Epidermal melanocyte (primary cell): ENCODE measurements around the gene MYOCD.

ENCODE experiments used
- DNase-seq: peaks from one replicate; pipeline ENCODE4 v3.0.0; 2011; ENCODE audit warnings: low spot score; ENCODE audit not compliant: insufficient read length

Gene MYOCD

DNA sequence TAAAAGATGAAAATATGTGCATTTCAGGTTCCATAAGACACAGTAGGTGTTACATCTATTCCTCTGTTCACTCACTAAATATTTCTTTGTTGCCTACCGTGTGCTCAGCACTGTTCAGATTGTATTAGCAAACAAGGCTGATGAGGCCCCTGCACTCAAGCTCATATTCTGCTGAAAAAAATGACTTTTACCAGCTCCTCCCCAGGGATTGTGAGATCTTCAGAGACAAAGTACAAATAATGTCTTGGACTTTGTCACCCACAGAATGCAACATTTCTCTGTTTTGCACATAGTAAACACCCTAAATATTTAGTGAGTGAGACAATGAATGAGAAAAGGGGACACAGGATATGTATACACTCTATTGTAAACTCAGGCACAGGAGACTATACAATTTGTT is 21.9 kb upstream of the MYOCD start:
- no peak for DNase-seq

DNA sequence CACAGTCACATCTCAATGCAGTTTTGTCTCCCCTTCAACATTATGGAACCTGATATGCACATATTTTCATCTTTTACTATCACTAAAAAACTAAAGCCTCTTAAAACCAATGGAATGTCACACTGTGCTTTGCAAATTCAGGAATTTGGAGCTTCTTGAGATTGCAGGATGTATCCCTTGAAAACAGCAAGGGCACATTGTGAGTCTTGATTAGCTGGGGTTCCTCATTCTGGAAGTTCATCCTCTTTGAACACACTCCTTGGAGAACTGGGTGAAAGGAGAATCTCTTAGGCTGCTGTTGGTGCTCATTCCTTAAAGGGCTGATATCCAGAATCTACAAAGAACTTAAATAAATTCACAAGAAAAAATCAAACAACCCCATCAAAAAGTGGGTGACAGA is 21.1 kb upstream of the MYOCD start:
- no peak for DNase-seq

DNA sequence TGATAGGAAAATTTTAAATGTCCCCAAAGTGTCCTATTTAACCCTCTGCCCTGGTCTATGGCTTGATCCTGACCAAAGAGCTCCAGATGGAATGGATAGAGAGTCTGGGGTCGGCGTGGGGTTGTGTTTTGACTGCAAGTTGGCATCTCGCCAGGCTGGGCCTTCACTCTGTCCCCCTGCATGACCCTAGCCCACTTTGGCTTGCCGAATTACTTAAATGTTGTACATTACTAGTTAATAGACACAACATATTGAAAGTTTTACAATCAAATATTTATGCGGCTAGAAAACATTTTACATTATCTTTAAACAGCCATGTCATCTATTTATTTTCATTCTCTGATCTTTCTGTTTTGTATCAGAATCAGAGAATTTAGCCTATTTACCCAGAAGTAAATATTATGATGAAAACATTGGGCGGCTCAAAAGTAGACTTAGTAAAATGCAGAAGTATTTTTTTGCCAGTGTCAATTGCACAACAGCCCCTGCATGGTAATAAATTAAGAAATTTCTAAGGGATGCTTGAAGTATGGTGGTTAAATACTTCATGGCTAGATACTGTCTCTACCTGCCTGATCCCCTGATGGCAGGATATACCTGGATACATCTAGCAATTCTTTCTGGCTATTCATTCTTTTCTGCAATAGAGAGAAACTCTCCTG is 18.8 kb upstream of the MYOCD start:
- no peak for DNase-seq

DNA sequence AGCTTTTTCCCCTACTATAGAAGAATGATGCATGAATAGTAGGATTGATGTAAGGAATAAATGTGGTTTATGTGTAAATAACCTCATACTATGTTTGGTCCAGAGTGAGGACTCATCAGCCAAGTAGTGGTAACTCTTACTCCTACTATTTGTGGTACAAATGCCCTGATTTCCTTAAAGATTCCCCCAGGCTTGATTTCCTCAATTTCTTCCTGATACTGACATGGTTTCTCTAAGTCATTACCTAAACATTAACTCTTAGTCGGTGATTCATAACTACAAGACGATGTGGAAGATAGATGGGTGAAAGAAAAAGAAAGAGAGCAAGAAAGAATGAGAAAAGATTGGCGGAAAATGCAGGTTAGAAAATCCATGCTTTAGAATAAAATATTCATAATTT is 17.2 kb upstream of the MYOCD start:
- DNase-seq: no peak

DNA sequence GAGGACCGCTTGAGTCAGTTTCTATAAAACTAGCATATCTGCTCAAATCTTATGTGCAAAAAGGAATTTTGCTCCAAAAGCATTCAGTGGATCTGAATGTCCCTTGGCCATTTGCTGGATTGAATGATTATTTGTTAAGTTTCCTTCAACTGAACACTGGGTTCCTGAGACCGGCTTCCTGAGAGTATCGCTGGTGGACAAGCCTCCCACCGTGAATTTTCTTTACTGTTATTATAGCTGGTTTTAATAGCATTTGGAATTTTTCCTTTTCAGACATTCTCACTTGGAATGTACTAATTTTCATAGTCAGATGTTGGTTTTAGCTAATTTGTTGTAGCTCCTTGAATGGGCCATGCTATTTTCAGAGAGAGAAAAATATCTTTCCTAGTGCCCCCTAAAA is 9.8 kb upstream of the MYOCD start:
- DNase-seq: no peak

DNA sequence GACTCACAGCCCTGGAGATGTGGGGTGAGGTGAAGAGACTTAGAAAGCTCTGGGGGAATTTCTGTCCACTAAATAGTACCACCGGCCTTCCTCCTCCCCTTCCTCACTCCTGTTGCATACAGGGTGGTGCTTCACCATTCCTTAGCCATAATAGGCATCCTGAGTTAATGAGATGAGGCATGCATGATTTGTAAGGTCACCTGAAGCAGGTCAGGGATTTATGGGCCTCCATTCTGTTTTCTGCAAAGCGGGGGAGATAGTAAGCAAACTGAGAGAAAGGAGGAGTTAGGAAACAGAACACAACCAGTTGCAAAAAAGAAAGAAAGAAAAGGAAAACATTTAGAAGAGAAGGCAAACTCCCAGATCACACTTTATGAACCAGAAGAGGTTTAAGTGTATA is 9.3 kb upstream of the MYOCD start:
- no peak for DNase-seq

DNA sequence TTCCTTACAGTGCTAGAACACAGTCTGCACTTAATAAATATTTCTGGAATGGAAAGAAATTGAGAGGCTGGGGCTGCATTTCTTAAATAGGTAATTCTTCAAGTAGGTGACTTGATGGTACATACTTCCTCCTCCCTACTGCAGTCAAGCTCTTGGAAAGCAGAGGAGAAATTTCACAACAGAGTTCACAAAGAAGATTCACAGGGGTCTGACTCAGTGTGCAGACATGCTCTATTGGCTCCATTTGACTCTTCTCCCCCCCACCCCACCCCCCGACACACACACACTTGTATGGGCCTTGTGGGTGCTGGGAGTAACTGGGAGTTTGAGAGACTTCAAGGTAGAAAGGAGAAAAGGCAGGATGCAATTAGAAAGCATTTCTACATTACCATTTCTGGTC is 6.2 kb upstream of the MYOCD start:
- DNase-seq: no peak

DNA sequence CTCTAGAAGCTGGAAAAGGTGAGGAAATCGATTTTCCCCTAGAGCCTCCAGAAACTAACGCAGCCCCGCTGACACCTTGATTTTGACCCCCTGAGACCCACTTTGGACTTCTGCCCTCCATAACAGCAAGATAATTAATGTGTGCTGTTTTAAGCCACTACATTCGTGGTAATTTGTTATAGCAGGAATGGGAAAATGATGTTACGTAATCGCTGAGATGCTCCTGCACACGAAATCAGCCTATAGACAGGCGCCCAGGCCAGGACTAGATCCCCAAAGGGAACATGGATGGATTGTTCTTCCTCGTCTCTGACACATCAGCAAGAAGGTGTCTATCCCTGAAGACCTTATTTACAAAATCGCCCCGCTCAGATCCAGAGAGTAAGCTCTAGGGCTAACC is 1.4 kb upstream of the MYOCD start:
- DNase-seq: no peak

DNA sequence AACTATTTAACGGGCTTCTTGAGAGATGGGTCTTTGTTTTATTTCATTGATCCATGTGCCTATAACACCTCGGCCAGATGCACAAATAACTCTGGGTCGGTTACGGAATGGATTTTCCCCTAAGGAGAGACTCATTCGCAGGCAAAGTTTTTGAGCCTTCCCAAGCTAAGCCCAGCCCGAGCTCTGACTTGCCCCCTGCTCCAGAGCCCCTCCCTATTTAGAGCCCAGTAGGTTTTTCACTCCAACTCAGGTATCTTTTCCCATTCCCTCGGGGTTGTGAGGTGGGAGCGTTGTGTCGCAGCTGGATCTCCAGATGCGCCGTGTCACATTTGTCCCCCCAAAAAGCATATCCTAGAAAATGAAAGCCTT is 812 bp upstream of the MYOCD start:
- no peak for DNase-seq

DNA sequence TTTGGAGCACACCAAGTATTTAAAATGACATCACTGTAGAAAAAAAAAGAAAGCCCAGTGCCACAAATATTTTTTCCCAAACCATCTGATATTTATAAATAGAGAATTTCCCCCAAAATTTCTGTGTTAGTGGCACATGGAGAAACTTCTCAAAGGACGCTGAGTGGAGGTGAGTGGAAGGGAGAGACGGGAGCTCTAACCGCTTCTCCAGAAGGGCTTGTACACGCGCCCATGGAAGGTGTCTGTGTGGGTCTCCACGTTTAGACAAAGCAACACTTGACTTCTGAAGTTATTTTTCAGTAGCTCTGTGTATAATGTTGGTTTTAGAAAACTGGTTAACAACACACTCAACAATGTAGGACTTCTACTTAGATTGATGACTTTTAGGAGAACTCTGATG is 1.0 kb downstream of the MYOCD start:
- DNase-seq: no peak

DNA sequence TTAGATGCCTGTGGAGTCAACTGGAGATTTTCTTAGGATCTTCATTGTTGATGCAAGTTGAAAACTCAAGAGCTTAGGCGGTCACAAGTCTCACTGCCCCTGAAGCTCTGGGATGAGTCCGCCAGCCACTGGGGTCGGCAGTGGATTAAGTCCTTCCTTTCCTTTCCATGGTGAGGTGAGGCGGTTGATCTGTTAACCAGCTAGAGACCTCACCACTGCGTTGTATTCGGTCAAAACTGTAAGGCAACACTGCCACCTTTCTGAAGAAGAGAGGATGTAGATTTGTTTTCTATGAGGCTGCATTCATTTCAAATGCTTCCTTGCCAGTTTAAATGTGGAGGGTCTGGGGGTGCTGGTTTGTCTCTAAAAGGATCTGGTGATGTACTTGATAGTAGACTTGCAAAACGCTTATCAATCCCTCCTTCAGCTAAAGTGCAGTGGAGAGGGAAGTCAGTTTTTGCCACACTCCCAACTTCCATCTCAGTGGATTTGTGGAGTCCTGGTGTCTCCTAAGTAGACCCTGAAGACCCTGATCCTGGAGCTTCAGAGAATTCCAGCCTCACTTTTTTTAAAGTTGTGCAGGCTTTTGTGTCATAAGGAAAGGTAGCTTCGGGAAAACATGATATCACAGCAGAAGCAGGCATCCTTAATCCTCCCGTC is 1.7 kb downstream of the MYOCD start:
- peak; percentile 26 for DNase-seq

DNA sequence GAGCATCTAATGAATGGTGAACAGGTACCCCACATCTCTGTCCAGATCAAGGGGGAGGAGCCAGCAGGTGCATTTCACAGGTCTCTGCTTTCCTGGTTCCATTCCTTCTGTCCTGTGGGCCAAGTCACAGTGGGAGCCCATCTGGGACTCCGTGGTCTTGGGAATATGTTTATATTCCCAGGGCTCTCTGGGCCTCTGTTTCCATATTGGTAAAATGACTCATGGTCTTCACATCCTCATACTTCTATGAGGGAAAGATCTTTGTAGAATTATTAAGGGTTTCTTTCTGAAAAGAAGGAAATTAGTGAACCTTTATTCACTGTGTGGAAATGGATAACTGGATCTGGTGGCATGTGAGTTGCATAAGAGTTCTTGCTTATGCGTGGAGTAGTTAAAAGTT is 6.2 kb downstream of the MYOCD start:
- DNase-seq: no peak

DNA sequence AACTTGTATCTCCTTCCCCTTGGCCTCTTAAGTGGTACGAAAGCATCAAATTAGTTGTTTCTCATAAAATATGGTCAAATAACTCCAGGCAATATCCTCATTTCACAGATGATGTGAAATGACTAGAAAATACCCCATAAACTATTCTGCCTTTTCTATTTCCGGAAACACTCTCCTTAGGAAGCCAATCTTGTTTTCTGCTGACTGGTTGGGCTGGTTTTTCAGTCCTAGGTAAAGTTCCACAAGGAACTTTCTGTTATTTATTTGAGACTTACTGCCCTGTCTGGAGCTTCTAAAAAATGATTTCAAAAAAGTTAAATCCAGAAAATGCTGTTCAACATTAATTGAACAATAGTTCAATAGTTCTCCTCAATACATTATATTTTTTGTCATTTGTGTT is 7.3 kb downstream of the MYOCD start:
- DNase-seq: no peak

DNA sequence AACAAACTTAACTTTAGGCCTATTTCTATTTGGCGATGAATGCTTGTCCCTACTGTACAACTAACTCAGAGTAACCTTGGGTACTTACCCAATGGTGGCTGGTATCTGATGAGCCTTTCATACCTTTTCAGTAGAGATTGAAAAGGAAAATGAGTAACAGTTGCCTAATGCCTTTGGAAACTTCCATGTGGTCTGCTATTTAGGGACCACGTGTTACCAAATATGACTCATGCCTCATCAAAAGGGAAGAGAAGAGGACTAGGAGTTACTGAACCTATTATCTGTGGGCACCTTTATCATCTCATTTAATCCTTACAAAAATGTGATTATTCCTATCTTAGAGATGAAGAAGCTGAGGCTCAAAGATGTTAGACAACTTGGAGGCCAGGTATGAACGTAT is 8.1 kb downstream of the MYOCD start:
- DNase-seq: no peak

DNA sequence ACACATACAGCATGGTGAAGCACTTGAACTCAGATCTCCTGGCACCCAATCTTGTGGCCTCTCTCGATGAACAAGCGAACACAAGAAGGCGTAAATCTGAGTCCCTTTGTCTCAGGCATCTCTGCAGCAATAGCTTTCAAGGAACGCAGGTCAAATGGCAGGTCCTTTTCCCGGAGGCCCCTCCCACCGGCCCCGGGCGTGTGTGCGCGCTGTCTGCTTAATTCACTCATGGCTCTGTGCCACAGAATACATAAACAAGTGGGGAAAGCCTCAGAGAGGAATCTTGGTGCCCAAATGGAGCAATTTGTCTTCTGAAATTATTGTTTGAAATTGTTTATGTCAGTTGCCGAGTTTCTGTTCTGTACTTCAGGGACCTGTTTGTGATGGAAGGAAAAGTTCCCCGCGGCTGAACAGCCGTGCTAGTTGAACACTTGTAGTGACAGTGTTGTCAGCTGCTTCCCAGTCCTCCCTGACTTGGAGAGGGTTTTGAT is 14.8 kb downstream of the MYOCD start:
- DNase-seq: no peak

DNA sequence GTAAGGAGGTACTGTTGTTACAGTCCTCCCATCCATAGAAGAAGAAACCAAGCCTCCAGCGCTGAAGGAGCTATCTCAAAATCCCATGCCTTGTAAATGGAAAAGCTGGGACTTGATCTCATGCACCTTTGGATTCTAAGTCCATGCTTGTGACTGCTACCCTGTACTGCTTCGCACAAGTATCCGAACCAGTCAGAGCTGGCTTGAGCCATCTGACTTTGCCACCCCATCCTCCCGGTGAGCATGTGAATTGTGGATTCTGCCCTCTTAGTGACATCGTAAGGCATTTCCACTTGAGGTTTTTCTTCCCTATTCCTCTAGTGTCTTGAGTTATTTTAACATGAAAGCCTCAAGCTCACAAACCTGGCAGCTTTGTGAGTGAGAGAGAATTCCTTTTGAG is 15.3 kb downstream of the MYOCD start:
- DNase-seq: no peak

DNA sequence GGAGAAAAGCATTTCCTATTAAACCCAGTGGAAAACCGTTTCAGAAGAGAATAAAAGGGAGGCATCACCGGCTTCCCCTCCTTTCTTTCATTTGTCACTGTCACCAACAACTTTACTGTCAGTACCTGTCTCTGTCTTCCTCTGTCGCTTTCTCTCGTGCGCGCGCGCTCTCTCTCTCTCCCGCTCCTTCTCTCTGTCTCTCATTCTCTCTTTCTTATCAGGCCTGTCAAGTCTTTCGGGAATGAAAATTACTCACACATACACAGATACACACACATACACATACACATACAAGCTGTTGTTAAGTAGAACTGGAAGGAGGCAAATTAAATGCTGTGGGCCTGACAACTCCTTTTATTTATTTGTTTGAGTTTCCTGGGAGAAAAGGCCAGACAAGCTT is 17.6 kb downstream of the MYOCD start:
- no peak for DNase-seq

DNA sequence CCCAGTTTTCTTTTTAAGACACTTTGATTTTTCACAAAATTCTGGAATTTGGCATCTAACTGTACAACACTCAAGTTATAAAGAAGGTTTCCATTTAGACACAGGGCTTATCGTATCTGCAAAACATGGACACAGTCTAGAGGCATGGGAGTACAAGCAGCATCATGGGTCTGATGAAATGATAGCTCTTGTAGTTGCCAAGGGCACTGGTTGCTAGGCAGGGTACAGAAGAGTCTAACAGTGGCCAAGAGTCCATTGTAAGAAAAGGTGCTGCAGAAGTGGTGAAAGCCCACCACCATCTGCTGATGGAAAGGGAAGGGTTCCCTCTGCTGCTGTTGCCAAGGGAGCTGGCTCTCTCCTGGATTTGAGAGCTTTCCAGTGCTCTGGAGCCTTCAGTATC is 20.8 kb downstream of the MYOCD start:
- DNase-seq: no peak

DNA sequence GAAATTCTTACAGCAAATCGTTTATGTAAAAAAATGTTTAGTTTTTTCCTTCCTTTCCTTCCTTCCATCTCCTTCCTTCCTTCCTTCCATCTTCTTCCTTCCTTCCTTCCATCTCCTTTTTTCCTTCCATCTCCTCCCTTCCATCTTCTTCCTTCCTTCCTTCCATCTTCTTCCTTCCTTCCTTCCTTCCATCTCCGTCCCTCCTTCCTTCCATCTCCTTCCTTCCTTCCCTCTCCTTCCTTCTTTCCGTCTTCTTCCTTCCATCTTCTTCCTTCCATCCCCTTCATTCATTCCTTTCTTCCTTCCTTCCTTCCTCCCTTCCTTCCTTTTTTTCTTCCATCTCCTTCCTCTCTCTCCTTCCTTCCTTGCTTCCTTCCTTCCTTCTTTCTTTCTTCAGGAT is 22.7 kb downstream of the MYOCD start:
- DNase-seq: no peak

DNA sequence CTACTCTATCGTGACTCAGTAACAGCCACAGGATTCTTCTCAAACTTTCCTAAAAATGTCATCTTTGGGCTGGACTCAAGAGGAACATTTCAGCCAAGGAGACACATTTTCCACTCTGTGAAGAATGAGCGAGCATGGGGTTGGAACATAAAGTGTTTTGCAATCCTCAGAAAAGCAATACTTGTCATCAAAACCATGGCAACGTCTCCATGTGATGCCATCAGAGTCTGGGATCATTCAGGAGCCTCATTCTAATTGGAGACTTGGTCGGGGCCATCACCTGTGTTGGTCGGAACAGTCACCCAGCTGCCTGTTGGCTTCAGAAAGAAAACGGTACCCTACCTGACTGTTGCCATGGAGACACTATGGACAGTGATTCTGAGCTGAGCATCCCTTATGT is 25.5 kb downstream of the MYOCD start:
- DNase-seq: no peak

DNA sequence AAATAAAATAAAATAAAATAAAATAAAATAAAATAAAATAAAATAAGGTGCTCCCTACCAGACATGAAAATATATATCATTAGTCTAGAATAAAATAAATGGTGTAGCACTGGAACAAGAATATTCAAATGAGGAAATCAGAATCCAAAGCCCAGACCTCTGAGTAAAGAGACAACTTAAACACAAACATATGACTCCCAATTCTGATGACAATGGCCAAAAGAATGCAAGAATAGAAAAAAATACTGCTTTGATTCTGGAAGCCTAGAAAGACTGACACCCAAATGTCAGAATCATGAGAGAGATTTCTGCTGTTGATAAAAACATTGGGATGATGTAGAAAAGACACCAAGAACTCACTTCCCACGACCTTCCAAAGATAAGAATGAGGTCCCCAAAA is 27.9 kb downstream of the MYOCD start:
- DNase-seq: no peak

DNA sequence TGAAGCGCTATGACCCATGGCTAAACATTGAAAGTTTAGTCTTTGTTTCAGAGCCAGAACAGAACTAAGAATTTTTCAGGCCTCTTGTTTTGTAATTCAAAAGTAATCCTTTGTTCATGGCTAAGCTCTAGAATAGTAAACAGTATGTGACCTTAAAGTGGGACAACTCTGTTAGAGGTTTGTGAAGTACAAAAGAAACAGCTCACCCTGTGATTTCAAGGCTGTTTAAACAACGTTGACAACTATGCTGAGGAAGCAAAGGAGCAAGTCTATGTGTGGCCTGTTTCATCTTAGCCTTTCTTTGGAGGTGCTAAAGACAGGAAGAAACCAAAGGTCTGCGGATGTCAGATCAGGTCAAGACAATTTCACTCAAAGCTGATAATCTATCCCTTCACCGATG is 40.4 kb downstream of the MYOCD start:
- DNase-seq: no peak

DNA sequence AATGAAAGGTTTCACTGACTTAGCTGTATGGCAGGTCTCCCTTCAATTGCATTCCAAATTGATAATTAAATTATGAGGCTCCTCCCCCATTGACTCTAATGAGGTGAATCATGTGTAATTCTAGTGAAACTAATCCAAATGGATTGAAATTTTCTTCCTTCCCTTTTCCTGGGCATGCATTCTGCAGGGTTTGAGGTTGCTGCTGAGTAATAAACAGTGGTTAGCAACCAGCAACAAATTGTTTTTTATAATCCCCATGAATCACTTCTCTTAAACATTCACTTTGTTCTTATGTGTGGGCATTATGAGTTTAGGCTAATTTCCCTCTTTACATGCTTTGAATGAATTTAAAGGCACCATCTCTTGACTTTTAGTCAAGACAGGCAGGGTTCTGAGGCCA is 43.4 kb downstream of the MYOCD start:
- DNase-seq: no peak

DNA sequence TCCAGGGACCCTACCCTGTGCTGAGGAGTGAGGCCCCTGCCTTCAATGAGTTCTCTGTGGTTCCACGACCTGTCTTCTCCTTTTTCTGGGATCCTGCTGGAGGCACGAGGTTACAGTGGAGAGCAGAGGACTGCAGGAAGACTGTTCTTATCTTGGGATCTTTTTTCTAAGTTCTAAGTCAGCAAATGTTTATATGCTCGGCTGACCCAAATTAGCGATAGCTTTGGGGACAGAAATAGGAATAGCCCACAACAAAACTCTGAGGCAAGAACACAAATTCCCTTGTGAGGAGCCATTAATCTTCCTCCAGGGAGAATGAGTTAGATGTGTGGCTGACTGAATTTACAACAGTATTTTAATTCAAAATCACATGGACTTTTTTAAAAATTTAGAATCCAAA is 46.7 kb downstream of the MYOCD start:
- DNase-seq: no peak
